Neuronal stem cell (in vitro differentiated cells): Measurements from ENCODE around the gene GABARAPL2.

Source experiments
- DNase-seq: peaks from one replicate; pipeline ENCODE4 v3.0.0-alpha.2; 2013; ENCODE audit warnings: low spot score
- H2AFZ ChIP-seq: one replicate; pipeline ENCODE4 v1.6.1; 2013; ENCODE audit warnings: mild to moderate bottlenecking, low read length, inconsistent platforms
- H2AK5ac ChIP-seq: 2 replicates; pipeline ENCODE4 v1.6.1; 2013; ENCODE audit warnings: low read depth, mild to moderate bottlenecking, inconsistent platforms, low read length, moderate library complexity, mixed read lengths
- H2BK120ac ChIP-seq: 2 replicates; pipeline ENCODE4 v1.6.1; 2013; ENCODE audit warnings: low read depth, mild to moderate bottlenecking, inconsistent platforms, low read length, moderate library complexity, mixed read lengths
- H2BK12ac ChIP-seq: one replicate; pipeline ENCODE4 v1.6.1; 2013; ENCODE audit warnings: low read length, inconsistent platforms
- H2BK15ac ChIP-seq: 2 replicates; pipeline ENCODE4 v1.6.1; 2013; ENCODE audit warnings: mild to moderate bottlenecking, low read length, inconsistent platforms, mixed read lengths
- H2BK5ac ChIP-seq: one replicate; pipeline ENCODE4 v1.6.1; 2013; ENCODE audit warnings: inconsistent platforms, mild to moderate bottlenecking, low read length, moderate library complexity
- H3K14ac ChIP-seq: one replicate; pipeline ENCODE4 v1.6.1; 2013; ENCODE audit warnings: low read length, inconsistent platforms
- H3K18ac ChIP-seq: 2 replicates; pipeline ENCODE4 v1.6.1; 2013; ENCODE audit warnings: low read length, inconsistent platforms
- H3K23ac ChIP-seq: 2 replicates; pipeline ENCODE4 v1.6.1; 2013; ENCODE audit warnings: low read depth, mild to moderate bottlenecking, mixed read lengths, low read length, inconsistent platforms; ENCODE audit not compliant: poor library complexity
- H3K27ac ChIP-seq: replicated peaks from 3 replicates; pipeline ENCODE4 v1.5.1; 2013; ENCODE audit warnings: low read length, inconsistent platforms
- H3K27me3 ChIP-seq, 3 experiments: 2 replicates each; pipeline ENCODE4 v1.6.1; 2013; ENCODE audit warnings: low read length in 3 of 3, mild to moderate bottlenecking in 2 of 3, inconsistent platforms in 1 of 3, low read depth in 1 of 3, mixed read lengths in 1 of 3, moderate library complexity in 1 of 3; ENCODE audit not compliant: control insufficient read depth in 3 of 3, insufficient read depth in 3 of 3
- H3K36me3 ChIP-seq, 2 donors: replicated peaks in 1 of 2; 2 replicates each; pipeline ENCODE4 v1.6.1; 2013; ENCODE audit warnings: low read length in 2 of 2; ENCODE audit not compliant: control insufficient read depth in 2 of 2, insufficient read depth in 2 of 2
- H3K4ac ChIP-seq: 2 replicates; pipeline ENCODE4 v1.6.1; 2013; ENCODE audit warnings: inconsistent platforms, mild to moderate bottlenecking, low read length, moderate library complexity
- H3K4me1 ChIP-seq, 2 donors: 1 replicate in 1 of 2; 2 replicates in 1 of 2; pipeline ENCODE4 v1.6.1; 2013; ENCODE audit warnings: low read length in 2 of 2, low read depth in 1 of 2; ENCODE audit not compliant: control insufficient read depth in 2 of 2, insufficient read depth in 1 of 2
- H3K4me2 ChIP-seq: one replicate; pipeline ENCODE4 v1.6.1; 2013; ENCODE audit warnings: mild to moderate bottlenecking, low read length, inconsistent platforms; ENCODE audit not compliant: insufficient read depth, poor library complexity, severe bottlenecking
- H3K4me3 ChIP-seq, 2 donors: 2 replicates each; pipeline ENCODE4 v1.5.1; 2013; ENCODE audit warnings: low read length in 2 of 2, mild to moderate bottlenecking in 2 of 2, inconsistent platforms in 1 of 2, moderate library complexity in 1 of 2
- H3K79me1 ChIP-seq: one replicate; pipeline ENCODE4 v1.6.1; 2013; ENCODE audit warnings: low read depth, mild to moderate bottlenecking, inconsistent platforms, low read length, moderate library complexity
- H3K9ac ChIP-seq: one replicate; pipeline ENCODE4 v1.6.1; 2013; ENCODE audit warnings: mild to moderate bottlenecking, low read depth, low read length, inconsistent platforms; ENCODE audit not compliant: poor library complexity
- H3K9me3 ChIP-seq, 2 donors: replicated peaks in 1 of 2; 2 replicates each; pipeline versions ENCODE3 to v1.6.1; 2013; ENCODE audit warnings: low read length in 2 of 2, mild to moderate bottlenecking in 2 of 2, inconsistent platforms in 1 of 2, low read depth in 1 of 2, mixed read lengths in 1 of 2, moderate library complexity in 1 of 2; ENCODE audit not compliant: control insufficient read depth in 2 of 2, insufficient read depth in 1 of 2
- H4K8ac ChIP-seq: one replicate; pipeline ENCODE4 v1.6.1; 2013; ENCODE audit warnings: low read depth, mild to moderate bottlenecking, inconsistent platforms, low read length, moderate library complexity
- H4K91ac ChIP-seq: one replicate; pipeline ENCODE4 v1.6.1; 2013; ENCODE audit warnings: low read length, low read depth, mild to moderate bottlenecking, inconsistent platforms; ENCODE audit not compliant: poor library complexity
- WGBS, 2 donors: extraction: QIAGEN DNeasy Blood & Tissue Kit; methylation state at CpG; one replicate each; pipeline ENCODE4 v1.1.7; 2013; ENCODE audit warnings: missing lambda C conversion rate in 2 of 2, mixed read lengths in 1 of 2; ENCODE audit not compliant: insufficient read length in 2 of 2, insufficient replicate concordance in 1 of 2; ENCODE audit errors: extremely low coverage in 2 of 2; 5-methylcytosine and 5-hydroxymethylcytosine counted together

Gene GABARAPL2

GRCh38 chr16:75584108-75584507, 17.9 kb downstream of the GABARAPL2 start:
- Histone ChIP-seq H3K4ac (no peak overlapping the region), H2BK15ac (no peak overlapping the region), H3K27me3 (no peaks in the 10 kb centered on the region), H2BK120ac (no peak overlapping the region), H3K4me2 (no peak overlapping the region), H4K8ac (no peak overlapping the region), H3K23ac (no peak overlapping the region), H3K9ac (no peak overlapping the region), H4K91ac (no peak overlapping the region), H2AFZ (no peak overlapping the region), H2BK5ac (no peak overlapping the region), H3K18ac (no peak overlapping the region), H3K14ac (no peak overlapping the region), H3K9me3 (no peaks in the 10 kb centered on the region), H3K27ac (no peak overlapping the region), H3K4me1 (peaks cover 4 to 5% of the 10 kb centered on the region in 2 donors), H2AK5ac (no peak overlapping the region), H3K4me3 (no peak overlapping the region), H2BK12ac (no peak overlapping the region), H3K36me3 (peaks cover 7 to 39% of the 10 kb centered on the region in 2 donors), H3K79me1 (no peaks in the 10 kb centered on the region)
- no peak for DNase-seq
- WGBS, 2 donors, result no CpG with 5 or more reads among the region's 3 CpGs

GRCh38 chr16:75588716-75589115, 22.5 kb downstream of the GABARAPL2 start:
- no peaks in the 10 kb centered on the region for H3K79me1 ChIP-seq
- no peak overlapping the region for H3K9ac ChIP-seq
- no peak overlapping the region for H2BK5ac ChIP-seq
- H3K14ac ChIP-seq, result no peak overlapping the region
- H2AK5ac ChIP-seq, result no peak overlapping the region
- no peak overlapping the region for H2BK15ac ChIP-seq
- peaks cover 5 to 32% of the 10 kb centered on the region in 2 donors for H3K36me3 ChIP-seq
- no peak overlapping the region for H2AFZ ChIP-seq
- no peak overlapping the region for H4K91ac ChIP-seq
- H3K23ac ChIP-seq, result no peak overlapping the region
- H3K27ac ChIP-seq, result no peak overlapping the region
- no peak overlapping the region for H3K4ac ChIP-seq
- H3K9me3 ChIP-seq, result no peaks in the 10 kb centered on the region
- no peak for DNase-seq
- no peak overlapping the region for H4K8ac ChIP-seq
- H3K27me3 ChIP-seq, result no peaks in the 10 kb centered on the region
- no peak overlapping the region for H2BK120ac ChIP-seq
- H3K18ac ChIP-seq, result no peak overlapping the region
- H3K4me1 ChIP-seq, result peaks cover 0 to 12% of the 10 kb centered on the region in 2 donors
- no CpG with 5 or more reads among the region's 4 CpGs for WGBS, 2 donors
- no peak overlapping the region for H3K4me3 ChIP-seq
- H2BK12ac ChIP-seq, result no peak overlapping the region
- H3K4me2 ChIP-seq, result no peak overlapping the region

- no peak overlapping the region for H3K4ac ChIP-seq
- no peak overlapping the region for H2BK120ac ChIP-seq
- H3K27me3 ChIP-seq, result no peaks in the 10 kb centered on the region
- WGBS, 2 donors, result no CpG with 5 or more reads among the region's 3 CpGs
- H3K4me3 ChIP-seq, result no peak overlapping the region
- H2BK12ac ChIP-seq, result no peak overlapping the region
- no peak overlapping the region for H3K27ac ChIP-seq
- no peak overlapping the region for H2AK5ac ChIP-seq
- H3K79me1 ChIP-seq, result no peaks in the 10 kb centered on the region
- no peak overlapping the region for H3K23ac ChIP-seq
- no peaks in the 10 kb centered on the region for H3K9me3 ChIP-seq
- H2BK5ac ChIP-seq, result no peak overlapping the region
- no peak overlapping the region for H4K91ac ChIP-seq
- no peak overlapping the region for H3K9ac ChIP-seq
- no peak for DNase-seq
- H3K4me1 ChIP-seq, result peaks cover 0 to 16% of the 10 kb centered on the region in 2 donors
- H4K8ac ChIP-seq, result no peak overlapping the region
- no peak overlapping the region for H3K18ac ChIP-seq
- H2BK15ac ChIP-seq, result no peak overlapping the region
- H3K36me3 ChIP-seq, result peaks cover 6 to 38% of the 10 kb centered on the region in 2 donors
- no peak overlapping the region for H2AFZ ChIP-seq
- H3K14ac ChIP-seq, result no peak overlapping the region
- H3K4me2 ChIP-seq, result no peak overlapping the region
Observed at GRCh38 chr16:75589306-75589705, 23.1 kb downstream of the GABARAPL2 start.

DNA sequence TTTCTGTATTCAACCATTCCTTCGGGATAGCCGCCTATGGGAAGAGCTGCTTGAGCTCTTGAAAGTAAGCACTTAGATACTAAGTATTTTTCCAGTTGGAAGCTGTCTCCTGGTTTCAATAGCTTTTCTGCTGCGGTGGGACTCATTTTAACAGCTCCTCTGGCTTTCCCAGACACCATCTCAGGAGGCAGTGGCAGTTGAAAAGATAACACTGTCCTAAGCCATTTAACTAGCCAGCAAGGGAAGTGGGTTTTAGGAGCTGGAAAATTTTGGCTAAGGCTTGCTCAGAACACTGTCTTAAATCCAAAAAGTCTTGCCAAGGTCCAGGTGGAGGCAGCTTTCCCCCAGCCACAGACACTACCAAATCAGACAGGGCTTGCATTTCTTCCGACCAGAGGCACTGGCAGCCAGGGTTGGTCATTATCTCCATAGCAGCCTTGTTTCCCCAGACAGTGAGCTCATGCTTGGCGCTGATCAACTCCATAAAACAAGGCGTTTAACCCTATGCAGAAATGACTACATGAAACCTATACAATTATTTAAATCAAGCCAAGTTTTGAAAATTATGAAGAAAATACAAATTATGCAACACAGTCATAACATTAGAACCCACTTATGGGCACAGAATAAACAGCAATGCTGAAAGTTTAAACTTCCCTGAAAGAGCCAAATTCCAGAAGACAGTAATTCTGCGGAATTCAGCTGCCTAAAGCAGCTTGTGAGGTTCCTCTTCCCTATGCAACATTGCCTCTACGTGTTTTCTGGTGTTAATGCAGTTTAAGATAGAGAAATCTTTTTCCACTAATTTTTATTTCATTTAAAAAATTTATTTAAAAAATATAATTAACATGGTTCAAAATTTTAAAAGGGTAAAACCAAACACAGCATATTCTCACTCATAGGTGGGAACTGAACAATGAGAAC, 25.0 kb downstream of the GABARAPL2 start:
- Histone ChIP-seq H2BK120ac (no peak overlapping the region), H2BK12ac (no peak overlapping the region), H3K4me3 (no peak overlapping the region), H3K9me3 (no peaks in the 10 kb centered on the region), H4K91ac (no peak overlapping the region), H3K4ac (no peak overlapping the region), H3K18ac (no peak overlapping the region), H3K23ac (no peak overlapping the region), H3K27ac (no peak overlapping the region), H3K9ac (no peak overlapping the region), H3K4me1 (peaks cover 0 to 18% of the 10 kb centered on the region in 2 donors), H4K8ac (no peak overlapping the region), H3K4me2 (no peak overlapping the region), H3K36me3 (peaks cover 6 to 39% of the 10 kb centered on the region in 2 donors), H2AK5ac (no peak overlapping the region), H3K79me1 (no peaks in the 10 kb centered on the region), H2BK5ac (no peak overlapping the region), H2BK15ac (peak overlapping the region; percentile 30), H3K14ac (no peak overlapping the region), H2AFZ (no peak overlapping the region), H3K27me3 (no peaks in the 10 kb centered on the region)
- no peak for DNase-seq
- WGBS, 2 donors, result no CpG with 5 or more reads among the region's 8 CpGs
